SK-N-SH (cell line): ENCODE measurements around the gene MRPL58. TPM values are rescaled to one million over a fixed set of nuclear protein-coding genes. Genes with fewer than 3 reads are reported as not detected.

ENCODE experiments used
- CTCF ChIA-PET: fragments of 300-600, 350-600 bp; formaldehyde crosslinking; extraction: SDS; loops from one replicate; lab custom pipeline; 2021; lab: Yijun Ruan, JAX
- POLR2A ChIA-PET: fragments of 350-600 bp; sonication (Branson Sonifier 250); formaldehyde crosslinking; extraction: SDS; loops from one replicate; lab custom pipeline; 2020; ENCODE audit warnings: antibody characterized with exemption, inconsistent platforms; lab: Yijun Ruan, JAX
- DNase-seq: peaks from one replicate; pipeline ENCODE4 v3.0.0; 2012
- H2AFZ ChIP-seq: fragments of 200-600 bp; sonication (generic); 2 replicates; pipeline ENCODE4 v1.8.1; 2016; ENCODE audit warnings: antibody characterized with exemption, mild to moderate bottlenecking, low read depth
- H3F3A ChIP-seq: fragments of 200-600 bp; sonication (generic); replicated peaks from 2 replicates; pipeline ENCODE3; 2016; ENCODE audit warnings: antibody characterized with exemption, mild to moderate bottlenecking; ENCODE audit not compliant: insufficient read depth
- H3K27ac ChIP-seq, 2 experiments: fragments of 200-500 bp in 1 of 2; fragments of 200-600 bp in 1 of 2; sonication (Bioruptor generic) in 1 of 2; sonication (generic), shearing (Covaris generic) in 1 of 2; 2 replicates each; pipeline versions ENCODE4 v1.5.1 to v1.6.1; 2014 to 2016; ENCODE audit warnings: low read depth in 2 of 2, inconsistent platforms in 1 of 2, low read length in 1 of 2, mild to moderate bottlenecking in 1 of 2, mixed read lengths in 1 of 2
- H3K27me3 ChIP-seq: fragments of 200-600 bp; sonication (generic), shearing (Covaris generic); 2 replicates; pipeline ENCODE4 v1.6.1; 2016; ENCODE audit warnings: mixed run types; ENCODE audit not compliant: insufficient read depth
- H3K36me3 ChIP-seq, 2 experiments: fragments of 200-500 bp in 1 of 2; fragments of 200-600 bp in 1 of 2; sonication (Bioruptor generic) in 1 of 2; sonication (generic) in 1 of 2; replicated peaks in 1 of 2; 2 replicates each; pipeline versions ENCODE3 to v1.5.1; 2014 to 2016; ENCODE audit warnings: low read length in 1 of 2, mild to moderate bottlenecking in 1 of 2; ENCODE audit not compliant: insufficient read depth in 2 of 2, control insufficient read depth in 1 of 2
- H3K4me1 ChIP-seq, 2 experiments: fragments of 200-500 bp in 1 of 2; fragments of 200-600 bp in 1 of 2; sonication (Bioruptor generic) in 1 of 2; sonication (generic), shearing (Covaris generic) in 1 of 2; 2 replicates each; pipeline versions ENCODE4 v1.5.1 to v1.6.1; 2014 to 2016; ENCODE audit warnings: low read depth in 1 of 2, low read length in 1 of 2, mixed run types in 1 of 2; ENCODE audit not compliant: insufficient read depth in 2 of 2, control insufficient read depth in 1 of 2
- H3K4me2 ChIP-seq: fragments of 200-600 bp; sonication (generic), shearing (Covaris generic); 2 replicates; pipeline ENCODE4 v1.6.1; 2017; ENCODE audit warnings: mixed run types
- H3K4me3 ChIP-seq, 2 experiments: fragments of 200-500 bp in 1 of 2; fragments of 200-600 bp in 1 of 2; sonication (Bioruptor generic) in 1 of 2; sonication (generic), shearing (Covaris generic) in 1 of 2; 2 replicates each; pipeline versions ENCODE4 v1.5.1 to v1.8.1; 2014 to 2016; ENCODE audit warnings: low read depth in 2 of 2, inconsistent platforms in 1 of 2, low read length in 1 of 2, mild to moderate bottlenecking in 1 of 2, mixed read lengths in 1 of 2, moderate library complexity in 1 of 2
- H3K79me2 ChIP-seq: fragments of 200-600 bp; sonication (generic); 2 replicates; pipeline ENCODE4 v1.8.1; 2017; ENCODE audit warnings: mild to moderate bottlenecking; ENCODE audit not compliant: insufficient read depth
- H3K9ac ChIP-seq: fragments of 200-600 bp; sonication (generic); 2 replicates; pipeline ENCODE4 v1.6.1; 2017; ENCODE audit warnings: mixed run types
- H3K9me2 ChIP-seq: fragments of 200-600 bp; sonication (generic); 2 replicates; pipeline ENCODE4 v1.6.1; 2017; ENCODE audit warnings: mixed run types
- H3K9me3 ChIP-seq: fragments of 200-600 bp; sonication (generic); 2 replicates; pipeline ENCODE4 v1.6.1; 2017; ENCODE audit warnings: mixed run types, mild to moderate bottlenecking, moderate library complexity
- H4K20me1 ChIP-seq: fragments of 200-600 bp; sonication (generic); 2 replicates; pipeline ENCODE4 v1.6.1; 2017; ENCODE audit warnings: mild to moderate bottlenecking, mixed run types; ENCODE audit not compliant: insufficient read depth
- EP300 ChIP-seq, 2 experiments: IDR thresholded peaks; 2 replicates each; pipeline versions ENCODE4 v1.4.0 to v1.6.1; 2012; ENCODE audit warnings: borderline replicate concordance in 1 of 2, low read depth in 1 of 2, low read length in 1 of 2
- FOSL2 ChIP-seq: IDR thresholded peaks from 2 replicates; pipeline ENCODE4 v1.4.0; 2012; ENCODE audit warnings: low read depth, mild to moderate bottlenecking, moderate library complexity, borderline replicate concordance
- FOXJ3 ChIP-seq: sonication (generic); formaldehyde crosslinking; IDR thresholded peaks from 2 replicates; pipeline ENCODE4 v1.5.1; 2020; ENCODE audit warnings: mild to moderate bottlenecking, missing genetic modification reagents
- FOXM1 ChIP-seq: IDR thresholded peaks from 2 replicates; pipeline ENCODE4 v1.4.0; 2012; ENCODE audit warnings: low read depth, mild to moderate bottlenecking
- GABPA ChIP-seq: IDR thresholded peaks from 2 replicates; pipeline ENCODE4 v1.4.0; 2012; ENCODE audit warnings: low read depth, mild to moderate bottlenecking
- GATA2 ChIP-seq: sonication (generic); formaldehyde crosslinking; IDR thresholded peaks from 2 replicates; pipeline ENCODE4 v1.5.0; 2020; ENCODE audit warnings: mild to moderate bottlenecking, missing genetic modification reagents
- JUND ChIP-seq: IDR thresholded peaks from 2 replicates; pipeline ENCODE4 v1.4.0; 2012
- MEF2A ChIP-seq: IDR thresholded peaks from 2 replicates; pipeline ENCODE4 v1.4.0; 2012; ENCODE audit warnings: low read depth, borderline replicate concordance
- MXI1 ChIP-seq: IDR thresholded peaks from 2 replicates; pipeline ENCODE4 v1.6.1; 2012; ENCODE audit warnings: mild to moderate bottlenecking, low read depth, low read length, improper control_type of control experiment
- NFIC ChIP-seq: IDR thresholded peaks from 2 replicates; pipeline ENCODE4 v1.4.0; 2012; ENCODE audit warnings: borderline replicate concordance
- NRF1 ChIP-seq: IDR thresholded peaks from 2 replicates; pipeline ENCODE4 v1.6.1; 2012; ENCODE audit warnings: low read depth, mild to moderate bottlenecking, low read length
- POLR2AphosphoS5 ChIP-seq: IDR thresholded peaks from 2 replicates; pipeline ENCODE4 v1.6.1; 2012; ENCODE audit warnings: low read depth, low read length
- RAD21 ChIP-seq: IDR thresholded peaks from 2 replicates; pipeline ENCODE4 v1.6.1; 2012; ENCODE audit warnings: mild to moderate bottlenecking, low read length
- RCOR1 ChIP-seq: fragments of 150-350 bp; IDR thresholded peaks from 2 replicates; pipeline ENCODE4 v1.6.1; 2017; ENCODE audit warnings: antibody characterized with exemption, low read length
- RFX5 ChIP-seq: IDR thresholded peaks from 2 replicates; pipeline ENCODE4 v1.6.1; 2012; ENCODE audit warnings: mild to moderate bottlenecking, improper control_type of control experiment, low read length
- RXRA ChIP-seq: IDR thresholded peaks from 2 replicates; pipeline ENCODE4 v1.4.0; 2012; ENCODE audit warnings: low read depth, mild to moderate bottlenecking, borderline replicate concordance
- SIN3A ChIP-seq: IDR thresholded peaks from 2 replicates; pipeline ENCODE4 v1.6.1; 2012; ENCODE audit warnings: low read depth, mild to moderate bottlenecking, low read length, moderate library complexity, borderline replicate concordance
- SMC3 ChIP-seq: IDR thresholded peaks from 2 replicates; pipeline ENCODE4 v1.6.1; 2012; ENCODE audit warnings: low read depth, low read length, improper control_type of control experiment
- TAF1 ChIP-seq: IDR thresholded peaks from 2 replicates; pipeline ENCODE4 v1.6.1; 2012; ENCODE audit warnings: low read depth, mild to moderate bottlenecking, low read length, moderate library complexity, borderline replicate concordance
- TCF12 ChIP-seq: IDR thresholded peaks from 2 replicates; pipeline ENCODE4 v1.4.0; 2012
- TEAD4 ChIP-seq: IDR thresholded peaks from 2 replicates; pipeline ENCODE4 v1.4.0; 2012; ENCODE audit warnings: mild to moderate bottlenecking, borderline replicate concordance; ENCODE audit not compliant: insufficient read depth
- YY1 ChIP-seq: IDR thresholded peaks from 2 replicates; pipeline ENCODE4 v1.4.0; 2012; ENCODE audit warnings: low read depth, mild to moderate bottlenecking
- whole genome bisulfite sequencing: methylation state at CpG from one replicate; pipeline ENCODE4 v1.1.6; 2017; ENCODE audit warnings: low lambda C conversion rate; 5-methylcytosine and 5-hydroxymethylcytosine counted together
- polyA plus RNA-seq, 3 experiments: library from polyadenylated mRNA; depleted of rRNA; stranded (reverse); fragments of >200 nt; gene quantifications; 2 replicates each; pipeline ENCODE4 v1.2.3, GENCODE V29; 2012
- TF ChIP-seq, protein P1 (sequence below): IDR thresholded peaks from 2 replicates; pipeline ENCODE4 v1.4.0; 2012; ENCODE audit warnings: low read depth, borderline replicate concordance
- TF ChIP-seq, protein P2 (sequence below): fragments of 150-350 bp; IDR thresholded peaks from 2 replicates; pipeline ENCODE4 v1.6.1; 2016; ENCODE audit warnings: mild to moderate bottlenecking, low read depth, low read length
- TF ChIP-seq, protein P3 (sequence below): IDR thresholded peaks from 2 replicates; pipeline ENCODE4; 2012
- TF ChIP-seq, protein P4 (sequence below): fragments of 150-350 bp; IDR thresholded peaks from 2 replicates; pipeline ENCODE4 v1.6.1; 2017; ENCODE audit warnings: antibody characterized with exemption, low read length, low read depth, borderline replicate concordance
- TF ChIP-seq, protein P5 (sequence below): IDR thresholded peaks from 2 replicates; pipeline ENCODE4 v1.4.0; 2012; ENCODE audit warnings: low read depth
- TF ChIP-seq, protein P6 (sequence below): IDR thresholded peaks from 2 replicates; pipeline ENCODE4 v1.4.0; 2012; ENCODE audit warnings: low read depth, borderline replicate concordance

Gene MRPL58
- polyA plus RNA-seq, 1 of the 3 experiments (the other 2 are of a cell fraction): 87.3 TPM

DNA sequence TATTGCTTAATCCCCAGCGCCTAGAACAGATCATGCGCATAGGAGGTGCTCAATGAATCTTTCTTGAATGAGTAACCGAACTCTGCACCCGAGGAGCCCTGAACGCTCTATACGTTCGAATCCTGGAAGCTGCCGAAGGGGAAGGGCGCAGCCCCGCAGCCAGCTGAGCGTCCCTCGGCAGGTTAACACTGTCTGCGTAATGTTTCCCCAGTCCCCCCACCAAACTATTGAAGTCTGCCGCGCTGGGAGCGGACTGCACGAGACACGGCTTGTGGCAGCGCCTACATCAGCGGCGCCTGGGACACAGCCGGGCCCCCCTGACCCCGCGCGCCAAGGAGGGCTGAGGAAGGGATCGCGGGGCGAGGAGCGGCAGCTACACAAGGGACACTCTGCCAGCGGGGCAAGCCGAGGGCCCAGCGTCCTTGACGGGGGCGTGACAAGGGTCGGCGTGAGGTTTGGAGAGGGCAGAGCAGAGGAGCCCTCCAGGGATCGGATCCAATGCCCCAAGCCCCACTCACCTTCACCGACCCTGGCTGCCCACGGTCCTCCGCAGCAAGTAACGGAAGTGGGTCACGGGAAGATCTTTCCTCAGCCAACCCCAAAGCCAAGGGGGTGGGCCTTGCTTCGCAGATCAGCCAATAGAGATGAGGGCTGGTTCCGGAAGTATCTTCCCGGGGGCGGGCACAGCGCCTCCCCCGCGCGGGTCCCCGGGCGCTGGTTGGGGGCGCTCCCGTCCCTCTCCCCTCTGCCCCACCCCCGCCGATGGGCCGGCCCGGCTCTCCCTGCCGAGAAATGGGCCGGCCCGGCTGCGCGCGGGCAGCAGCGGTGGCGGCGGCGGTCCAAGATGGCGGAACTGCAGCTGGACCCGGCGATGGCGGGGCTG is 34.2 kb downstream of the MRPL58 start, which contains the start of the genes ATP5PD and KCTD2:
ATP5PD (minus strand) TSS at position 563 of the 883 bp plus-strand sequence. CDS start 4,319 bp downstream, outside the sequence.
KCTD2 (plus strand) TSS at position 819 of the 883 bp plus-strand sequence; CDS start at position 845, 26 bp downstream.
- peak within 1 kb of the TSS; percentile 94 for H3K9ac ChIP-seq
- H3K4me3 ChIP-seq: peak within 1 kb of the TSS; percentile 92 to 97
- H3F3A ChIP-seq: peaks cover 14% of the 10 kb centered on the region
- H3K27ac ChIP-seq: peak within 1 kb of the TSS; percentile 90 to 92
- H2AFZ ChIP-seq: peak within 1 kb of the TSS; percentile 83
- H3K27me3 ChIP-seq: no peaks in the 10 kb centered on the region
- ChIA-PET POLR2A (interaction anchor here (0.5 to 2.2 kb wide), 9 partner anchors 12 to 554 kb away, joined by 3 to 8 read pairs (median 4); partner anchors contain the start of genes HID1 and MRPL58), CTCF (interaction anchor here (0.6 to 3.1 kb wide), 9 partner anchors 17 to 225 kb away, joined by 3 to 19 read pairs (median 7); partner anchors contain the start of genes MIF4GD and NT5C)
- DNase-seq: peak; percentile 100
- peak within 1 kb of the TSS; percentile 99 for H3K4me2 ChIP-seq
- H3K79me2 ChIP-seq: peaks cover 79% of the 10 kb centered on the region
- no peaks in the 10 kb centered on the region for H3K9me3 ChIP-seq
- peaks cover 7 to 15% of the 10 kb centered on the region in 2 experiments; a peak in 2 of 4 replicates for H3K4me1 ChIP-seq
- WGBS: 2% methylated on average over 64 of the region's 72 CpGs
- H3K36me3 ChIP-seq: peaks cover 21 to 26% of the 10 kb centered on the region in 2 experiments
- no peaks in the 10 kb centered on the region for H4K20me1 ChIP-seq
- no peaks in the 10 kb centered on the region for H3K9me2 ChIP-seq
- no peak for TF ChIP-seq MEF2A
- peak; percentile 98 for TF ChIP-seq POLR2AphosphoS5
- TF ChIP-seq RAD21: no peak
- peak; percentile 36; the same call in 1 of the 2 replicates for TF ChIP-seq SIN3A
- TF ChIP-seq, protein P1, sequence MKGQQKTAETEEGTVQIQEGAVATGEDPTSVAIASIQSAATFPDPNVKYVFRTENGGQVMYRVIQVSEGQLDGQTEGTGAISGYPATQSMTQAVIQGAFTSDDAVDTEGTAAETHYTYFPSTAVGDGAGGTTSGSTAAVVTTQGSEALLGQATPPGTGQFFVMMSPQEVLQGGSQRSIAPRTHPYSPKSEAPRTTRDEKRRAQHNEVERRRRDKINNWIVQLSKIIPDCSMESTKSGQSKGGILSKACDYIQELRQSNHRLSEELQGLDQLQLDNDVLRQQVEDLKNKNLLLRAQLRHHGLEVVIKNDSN: no peak
- TF ChIP-seq FOXM1: no peak
- TF ChIP-seq GATA2 (CRISPR knock-in tag): no peak
- TF ChIP-seq, protein P2, sequence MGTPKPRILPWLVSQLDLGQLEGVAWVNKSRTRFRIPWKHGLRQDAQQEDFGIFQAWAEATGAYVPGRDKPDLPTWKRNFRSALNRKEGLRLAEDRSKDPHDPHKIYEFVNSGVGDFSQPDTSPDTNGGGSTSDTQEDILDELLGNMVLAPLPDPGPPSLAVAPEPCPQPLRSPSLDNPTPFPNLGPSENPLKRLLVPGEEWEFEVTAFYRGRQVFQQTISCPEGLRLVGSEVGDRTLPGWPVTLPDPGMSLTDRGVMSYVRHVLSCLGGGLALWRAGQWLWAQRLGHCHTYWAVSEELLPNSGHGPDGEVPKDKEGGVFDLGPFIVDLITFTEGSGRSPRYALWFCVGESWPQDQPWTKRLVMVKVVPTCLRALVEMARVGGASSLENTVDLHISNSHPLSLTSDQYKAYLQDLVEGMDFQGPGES: peak; percentile 83
- TF ChIP-seq, protein P3, sequence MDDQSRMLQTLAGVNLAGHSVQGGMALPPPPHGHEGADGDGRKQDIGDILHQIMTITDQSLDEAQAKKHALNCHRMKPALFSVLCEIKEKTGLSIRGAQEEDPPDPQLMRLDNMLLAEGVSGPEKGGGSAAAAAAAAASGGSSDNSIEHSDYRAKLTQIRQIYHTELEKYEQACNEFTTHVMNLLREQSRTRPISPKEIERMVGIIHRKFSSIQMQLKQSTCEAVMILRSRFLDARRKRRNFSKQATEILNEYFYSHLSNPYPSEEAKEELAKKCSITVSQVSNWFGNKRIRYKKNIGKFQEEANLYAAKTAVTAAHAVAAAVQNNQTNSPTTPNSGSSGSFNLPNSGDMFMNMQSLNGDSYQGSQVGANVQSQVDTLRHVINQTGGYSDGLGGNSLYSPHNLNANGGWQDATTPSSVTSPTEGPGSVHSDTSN: peak; percentile 97
- TF ChIP-seq JUND: no peak
- TF ChIP-seq MXI1: peak; percentile 74
- peak; percentile 59 for TF ChIP-seq NRF1
- TF ChIP-seq TAF1: peak; percentile 85
- TF ChIP-seq SMC3: no peak
- TF ChIP-seq TCF12: no peak
- TF ChIP-seq NFIC: no peak
- TF ChIP-seq, protein P4, sequence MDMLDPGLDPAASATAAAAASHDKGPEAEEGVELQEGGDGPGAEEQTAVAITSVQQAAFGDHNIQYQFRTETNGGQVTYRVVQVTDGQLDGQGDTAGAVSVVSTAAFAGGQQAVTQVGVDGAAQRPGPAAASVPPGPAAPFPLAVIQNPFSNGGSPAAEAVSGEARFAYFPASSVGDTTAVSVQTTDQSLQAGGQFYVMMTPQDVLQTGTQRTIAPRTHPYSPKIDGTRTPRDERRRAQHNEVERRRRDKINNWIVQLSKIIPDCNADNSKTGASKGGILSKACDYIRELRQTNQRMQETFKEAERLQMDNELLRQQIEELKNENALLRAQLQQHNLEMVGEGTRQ: no peak
- peak; percentile 95 for TF ChIP-seq GABPA
- no peak; a peak in 1 of 4 replicates for TF ChIP-seq EP300 (IDR thresholded peaks at IDR 0.05; ENCODE audit: borderline replicate concordance in 1 of 2, low read depth in 1 of 2, low read length in 1 of 2)
- TF ChIP-seq, protein P5, sequence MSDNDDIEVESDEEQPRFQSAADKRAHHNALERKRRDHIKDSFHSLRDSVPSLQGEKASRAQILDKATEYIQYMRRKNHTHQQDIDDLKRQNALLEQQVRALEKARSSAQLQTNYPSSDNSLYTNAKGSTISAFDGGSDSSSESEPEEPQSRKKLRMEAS: peak; percentile 3; the same call in 1 of the 2 replicates
- TF ChIP-seq FOSL2: no peak
- no peak for TF ChIP-seq RXRA
- TF ChIP-seq RFX5: no peak
- TF ChIP-seq RCOR1: no peak; the same call in 1 of the 2 replicates
- TF ChIP-seq YY1: peak; percentile 89
- TF ChIP-seq TEAD4: no peak
- no peak for TF ChIP-seq FOXJ3
- TF ChIP-seq, protein P6, sequence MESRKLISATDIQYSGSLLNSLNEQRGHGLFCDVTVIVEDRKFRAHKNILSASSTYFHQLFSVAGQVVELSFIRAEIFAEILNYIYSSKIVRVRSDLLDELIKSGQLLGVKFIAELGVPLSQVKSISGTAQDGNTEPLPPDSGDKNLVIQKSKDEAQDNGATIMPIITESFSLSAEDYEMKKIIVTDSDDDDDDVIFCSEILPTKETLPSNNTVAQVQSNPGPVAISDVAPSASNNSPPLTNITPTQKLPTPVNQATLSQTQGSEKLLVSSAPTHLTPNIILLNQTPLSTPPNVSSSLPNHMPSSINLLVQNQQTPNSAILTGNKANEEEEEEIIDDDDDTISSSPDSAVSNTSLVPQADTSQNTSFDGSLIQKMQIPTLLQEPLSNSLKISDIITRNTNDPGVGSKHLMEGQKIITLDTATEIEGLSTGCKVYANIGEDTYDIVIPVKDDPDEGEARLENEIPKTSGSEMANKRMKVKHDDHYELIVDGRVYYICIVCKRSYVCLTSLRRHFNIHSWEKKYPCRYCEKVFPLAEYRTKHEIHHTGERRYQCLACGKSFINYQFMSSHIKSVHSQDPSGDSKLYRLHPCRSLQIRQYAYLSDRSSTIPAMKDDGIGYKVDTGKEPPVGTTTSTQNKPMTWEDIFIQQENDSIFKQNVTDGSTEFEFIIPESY: no peak
